Endothelial cell (in vitro differentiated cells): ENCODE measurements around the gene PLPPR1. TPM values are rescaled to one million over a fixed set of nuclear protein-coding genes. Genes with fewer than 3 reads are reported as not detected.

Source experiments
- DNase-seq: peaks from one replicate; pipeline ENCODE4 v3.0.0; 2021; ENCODE audit warnings: low spot score
- H3K27ac Mint-ChIP-seq: one replicate; pipeline ENCODE4 v1.8.0; 2021; ENCODE audit warnings: mixed read lengths, inconsistent platforms; ENCODE audit not compliant: unreplicated experiment
- H3K27me3 Mint-ChIP-seq: one replicate; pipeline ENCODE4 v1.8.0; 2021; ENCODE audit warnings: mild to moderate bottlenecking, moderate library complexity, mixed read lengths, inconsistent platforms; ENCODE audit not compliant: unreplicated experiment
- H3K36me3 Mint-ChIP-seq: one replicate; pipeline ENCODE4 v1.8.0; 2021; ENCODE audit warnings: mild to moderate bottlenecking, low read depth, mixed read lengths, inconsistent platforms; ENCODE audit not compliant: unreplicated experiment
- H3K4me1 Mint-ChIP-seq: one replicate; pipeline ENCODE4 v1.8.0; 2021; ENCODE audit warnings: mild to moderate bottlenecking, mixed read lengths, inconsistent platforms; ENCODE audit not compliant: unreplicated experiment
- H3K4me3 Mint-ChIP-seq: one replicate; pipeline ENCODE4 v1.8.0; 2021; ENCODE audit warnings: mild to moderate bottlenecking, mixed read lengths, inconsistent platforms; ENCODE audit not compliant: unreplicated experiment
- H3K9me3 Mint-ChIP-seq: one replicate; pipeline ENCODE4 v1.8.0; 2021; ENCODE audit warnings: mixed read lengths, inconsistent platforms; ENCODE audit not compliant: unreplicated experiment
- CTCF ChIP-seq: fragments of 200-600 bp; sonication (generic); IDR thresholded peaks from one replicate; pipeline ENCODE4 v1.5.0; 2021; ENCODE audit warnings: antibody characterized with exemption; ENCODE audit not compliant: unreplicated experiment
- total RNA-seq: library from RNA; stranded (reverse); fragmentation: NEBNext Ultra II Directional; extraction: Animal tissue kit (Norgen Biotek cat#: 25700); gene quantifications from one replicate; pipeline ENCODE4 v1.2.1, GENCODE V29; 2021; ENCODE audit not compliant: unreplicated experiment

PLPPR1 gene
- total RNA-seq, 1 donor from 2014 or later, result 0.15 TPM

GRCh38 chr9:101372327-101373118, 344.0 kb downstream of the PLPPR1 start:
- no peaks in the 10 kb centered on the region for H3K27me3 Mint-ChIP-seq
- no peak overlapping the region for H3K4me3 Mint-ChIP-seq
- no peaks in the 10 kb centered on the region for H3K9me3 Mint-ChIP-seq

More at GRCh38 chr9:101372327-101373118, 344.0 kb downstream of the PLPPR1 start:
- Mint-ChIP-seq H3K36me3 (no peaks in the 10 kb centered on the region), H3K27ac (no peak overlapping the region), H3K4me1 (no peaks in the 10 kb centered on the region)
- DNase-seq, result no peak
- no peak for TF ChIP-seq CTCF
